Activated CD4-positive, alpha-beta memory T cell treated with anti-CD3 and anti-CD28 coated beads for 36 hours (primary cell): Measurements from ENCODE around the gene SH3PXD2A. TPM values are rescaled to one million over a fixed set of nuclear protein-coding genes. Genes with fewer than 3 reads are reported as not detected.
"Not testable (repeated sequence)": the region's sequence is repeated elsewhere in the genome, so short reads cannot be mapped to it uniquely, and the experiment has no call there.

Experiments used
- CTCF ChIA-PET: fragments of 350-600 bp; sonication (Branson Sonifier 250); formaldehyde crosslinking; loops from one replicate; lab custom pipeline; 2021; ENCODE audit warnings: antibody characterized with exemption, inconsistent platforms; lab: Charles Lee
- POLR2A ChIA-PET: fragments of 350-600 bp; sonication (Branson Sonifier 250); formaldehyde crosslinking; loops from one replicate; lab custom pipeline; 2021; ENCODE audit warnings: antibody characterized with exemption; lab: Charles Lee
- DNase-seq: peaks from one replicate; pipeline ENCODE4 v3.0.0-alpha.2; 2020
- H3K27ac Mint-ChIP-seq: one replicate; pipeline ENCODE4 v1.8.0; 2021; ENCODE audit warnings: mixed read lengths
- H3K27me3 Mint-ChIP-seq: one replicate; pipeline ENCODE4 v1.8.0; 2021; ENCODE audit warnings: mixed read lengths
- H3K36me3 Mint-ChIP-seq: one replicate; pipeline ENCODE4 v1.8.0; 2021; ENCODE audit warnings: mixed read lengths
- H3K4me1 Mint-ChIP-seq: one replicate; pipeline ENCODE4 v1.8.0; 2021; ENCODE audit warnings: low read depth, mixed read lengths
- H3K4me3 Mint-ChIP-seq: one replicate; pipeline ENCODE4 v1.8.0; 2021; ENCODE audit warnings: mild to moderate bottlenecking, mixed read lengths
- H3K9me3 Mint-ChIP-seq: one replicate; pipeline ENCODE4 v1.8.0; 2021; ENCODE audit warnings: mixed read lengths
- intact Hi-C: fragments of 100-400 bp; cut with micrococcal nuclease; formaldehyde crosslinking; loops from one replicate; pipeline ENCODE4 v1.15.1; 2023
- total RNA-seq, 2 experiments: library from RNA; stranded (reverse); gene quantifications; one replicate each; pipeline ENCODE4 v1.2.3, GENCODE V29; 2021

SH3PXD2A gene
- total RNA-seq, 2 experiments from 2014 or later, result 10.0 to 10.3 TPM

DNA sequence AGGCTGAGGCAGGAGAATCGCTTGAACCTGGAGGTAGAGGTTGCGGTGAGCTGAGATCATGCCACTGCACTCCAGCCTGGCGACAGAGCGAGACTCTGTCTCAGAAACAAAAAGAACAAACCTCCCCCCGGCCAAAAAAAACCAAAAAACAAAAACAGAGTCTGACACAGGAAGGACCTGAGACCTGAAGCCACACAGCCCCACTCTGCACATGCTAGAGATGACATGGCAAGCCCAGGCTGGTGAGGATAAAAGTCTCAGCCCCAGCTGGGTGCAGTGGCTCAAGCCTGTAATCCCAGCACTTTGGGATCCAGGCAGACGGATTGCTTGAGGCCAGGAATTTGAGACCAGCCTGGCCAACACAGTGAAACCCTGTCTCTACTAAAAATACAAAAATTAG is 222.5 kb downstream of the SH3PXD2A start:
- DNase-seq, H3K4me1 Mint-ChIP-seq, intact Hi-C loops, H3K9me3 Mint-ChIP-seq, POLR2A ChIA-PET, H3K27me3 Mint-ChIP-seq, H3K4me3 Mint-ChIP-seq, H3K27ac Mint-ChIP-seq, H3K36me3 Mint-ChIP-seq: not testable (repeated sequence)
- CTCF ChIA-PET, result interaction anchor here (1.1 kb wide), 1 partner anchor 33 kb away, joined by 3 read pairs; no protein-coding TSS in a partner anchor

DNA sequence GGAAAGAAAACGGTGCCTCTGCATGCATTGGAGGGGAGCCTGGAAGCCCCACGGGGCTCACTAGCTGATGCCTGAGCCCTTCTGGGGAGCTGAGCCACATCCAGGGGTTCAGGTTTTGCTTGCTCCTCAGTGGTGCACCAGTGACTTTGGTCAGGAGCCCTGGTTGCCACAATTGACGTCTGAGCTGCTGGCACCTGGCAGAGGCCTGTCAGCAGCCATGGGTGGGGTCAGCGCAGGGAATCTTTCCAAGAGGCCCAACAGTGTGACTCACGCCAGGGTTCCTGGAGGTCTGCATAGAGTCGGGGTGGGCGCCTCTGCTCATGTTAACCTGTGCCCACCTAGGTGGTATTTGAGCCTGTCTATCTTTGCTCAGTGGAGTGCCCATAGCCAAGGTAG is 223.1 kb downstream of the SH3PXD2A start:
- Mint-ChIP-seq H3K4me3 (no peak overlapping the region), H3K9me3 (no peaks in the 10 kb centered on the region), H3K27ac (no peak overlapping the region), H3K36me3 (no peaks in the 10 kb centered on the region), H3K4me1 (no peaks in the 10 kb centered on the region), H3K27me3 (no peaks in the 10 kb centered on the region)
- intact Hi-C loops, result no loop called here
- CTCF ChIA-PET, result no interaction called here
- POLR2A ChIA-PET, result no interaction called here
- no peak for DNase-seq

DNA sequence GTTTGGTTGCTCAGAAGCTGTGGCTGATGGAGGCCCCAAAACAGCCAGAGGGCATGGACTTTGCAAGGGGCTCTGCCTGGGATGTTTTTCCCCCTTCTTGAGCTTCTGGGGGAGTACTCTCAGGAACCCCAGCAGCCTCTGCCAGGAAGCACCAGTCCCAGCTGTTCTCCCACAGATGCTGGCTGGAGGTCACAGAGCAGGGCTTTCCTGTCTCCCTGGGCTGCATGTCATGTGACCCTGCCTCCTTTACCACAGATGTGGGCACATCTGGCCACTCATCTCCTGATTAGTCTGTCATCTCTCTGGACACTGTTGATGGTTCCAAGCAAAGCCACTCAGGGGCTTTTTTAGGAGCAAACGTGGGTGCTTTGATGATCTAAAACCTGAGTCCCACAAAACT is 225.2 kb downstream of the SH3PXD2A start:
- no peaks in the 10 kb centered on the region for H3K36me3 Mint-ChIP-seq
- no peak for DNase-seq
- H3K27ac Mint-ChIP-seq, result no peak overlapping the region
- CTCF ChIA-PET, result no interaction called here
- H3K9me3 Mint-ChIP-seq, result no peaks in the 10 kb centered on the region
- H3K4me1 Mint-ChIP-seq, result no peaks in the 10 kb centered on the region
- no peaks in the 10 kb centered on the region for H3K27me3 Mint-ChIP-seq
- POLR2A ChIA-PET, result no interaction called here
- intact Hi-C loops, result no loop called here
- H3K4me3 Mint-ChIP-seq, result no peak overlapping the region

DNA sequence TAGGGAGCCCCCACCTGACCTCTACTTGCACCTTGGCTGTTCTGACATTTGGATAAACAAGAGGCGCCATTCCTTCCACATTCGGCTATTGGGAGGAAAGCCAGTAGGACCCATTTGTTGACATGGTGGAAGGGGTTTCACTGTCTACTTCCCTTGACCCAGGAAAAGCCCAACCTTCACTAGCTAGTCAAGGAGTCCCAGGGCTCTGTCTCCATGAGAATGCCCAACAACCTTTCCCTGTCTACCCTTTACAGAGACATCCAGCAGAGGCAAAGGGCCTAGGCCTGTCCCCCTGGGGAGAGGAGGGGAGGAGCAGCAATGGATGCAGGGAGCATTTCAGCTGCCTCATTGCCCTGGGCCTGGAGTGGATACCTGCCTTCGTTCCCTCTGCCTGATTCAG is 225.8 kb downstream of the SH3PXD2A start:
- Mint-ChIP-seq H3K27me3 (no peaks in the 10 kb centered on the region), H3K4me1 (no peaks in the 10 kb centered on the region), H3K27ac (no peak overlapping the region), H3K9me3 (no peaks in the 10 kb centered on the region), H3K4me3 (no peak overlapping the region), H3K36me3 (no peaks in the 10 kb centered on the region)
- CTCF ChIA-PET, result interaction anchor here (1.0 kb wide), 1 partner anchor 11 kb away, joined by 3 read pairs; no protein-coding TSS in a partner anchor
- intact Hi-C loops, result no loop called here
- POLR2A ChIA-PET, result no interaction called here
- no peak for DNase-seq

DNA sequence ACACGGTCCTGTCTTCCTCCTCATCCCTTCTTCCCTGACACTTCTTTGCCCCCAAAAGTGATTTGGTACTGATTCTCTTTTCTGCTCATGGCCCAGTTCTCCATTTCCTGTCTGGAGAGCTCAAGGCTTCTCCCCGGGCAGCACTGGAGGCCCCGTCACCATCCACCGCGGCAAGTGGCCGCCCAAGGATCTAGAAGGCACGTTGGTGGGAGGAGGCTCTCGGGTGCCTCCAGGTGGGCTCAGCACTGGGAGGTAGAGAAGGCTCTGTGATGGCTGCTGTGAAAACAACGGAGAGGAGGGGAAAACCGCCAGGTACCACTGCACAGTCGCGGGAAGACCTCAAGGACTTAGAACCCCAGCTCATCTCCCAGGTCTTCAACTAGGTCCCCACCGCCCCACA is 227.5 kb downstream of the SH3PXD2A start:
- intact Hi-C loops, result no loop called here
- H3K36me3 Mint-ChIP-seq, result no peaks in the 10 kb centered on the region
- H3K9me3 Mint-ChIP-seq, result no peaks in the 10 kb centered on the region
- no peaks in the 10 kb centered on the region for H3K27me3 Mint-ChIP-seq
- ChIA-PET CTCF (no interaction called here), POLR2A (no interaction called here)
- no peaks in the 10 kb centered on the region for H3K4me1 Mint-ChIP-seq
- H3K27ac Mint-ChIP-seq, result no peak overlapping the region
- no peak for DNase-seq
- no peak overlapping the region for H3K4me3 Mint-ChIP-seq

DNA sequence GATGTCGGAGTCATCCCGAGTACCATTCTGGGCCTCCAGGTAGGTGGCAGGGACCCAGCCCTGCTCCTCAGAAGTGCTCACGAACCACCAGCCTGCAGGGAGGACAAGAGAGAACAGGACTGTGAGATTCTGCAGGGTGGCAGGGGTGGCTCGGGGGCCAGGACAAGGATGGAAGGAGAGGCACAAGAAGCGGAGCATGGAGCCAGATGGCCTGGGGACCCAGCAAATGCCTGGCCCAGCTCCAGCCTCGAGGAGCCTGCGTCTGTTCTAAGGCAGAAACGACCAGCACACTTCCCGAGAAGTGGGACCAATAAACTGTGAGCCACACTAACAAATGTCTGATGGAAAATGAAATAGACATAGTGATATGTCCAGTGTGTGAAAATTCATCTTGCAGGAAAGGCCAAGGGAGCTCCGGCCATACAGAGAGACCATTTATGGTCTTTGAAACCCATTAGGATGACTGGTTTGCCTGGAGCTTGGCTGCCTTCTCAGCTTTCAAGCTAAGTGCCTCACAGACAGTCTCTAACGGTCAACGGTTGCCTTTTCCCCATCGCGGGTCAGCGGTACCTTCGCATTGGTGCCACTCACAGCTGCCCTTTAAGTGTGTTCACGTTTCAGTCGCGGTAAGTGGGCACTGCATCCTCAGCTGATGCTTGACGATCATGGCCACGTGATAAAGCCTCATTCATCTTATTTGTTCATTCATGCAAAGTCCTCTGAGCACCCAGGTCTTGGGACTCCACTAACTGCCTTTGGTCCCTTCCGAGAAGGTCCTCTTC is 228.1 kb downstream of the SH3PXD2A start:
- Mint-ChIP-seq H3K4me1 (no peaks in the 10 kb centered on the region), H3K9me3 (no peaks in the 10 kb centered on the region), H3K4me3 (no peak overlapping the region), H3K36me3 (no peaks in the 10 kb centered on the region), H3K27me3 (no peaks in the 10 kb centered on the region), H3K27ac (no peak overlapping the region)
- CTCF ChIA-PET, result no interaction called here
- no peak for DNase-seq
- intact Hi-C loops, result no loop called here
- POLR2A ChIA-PET, result no interaction called here

DNA sequence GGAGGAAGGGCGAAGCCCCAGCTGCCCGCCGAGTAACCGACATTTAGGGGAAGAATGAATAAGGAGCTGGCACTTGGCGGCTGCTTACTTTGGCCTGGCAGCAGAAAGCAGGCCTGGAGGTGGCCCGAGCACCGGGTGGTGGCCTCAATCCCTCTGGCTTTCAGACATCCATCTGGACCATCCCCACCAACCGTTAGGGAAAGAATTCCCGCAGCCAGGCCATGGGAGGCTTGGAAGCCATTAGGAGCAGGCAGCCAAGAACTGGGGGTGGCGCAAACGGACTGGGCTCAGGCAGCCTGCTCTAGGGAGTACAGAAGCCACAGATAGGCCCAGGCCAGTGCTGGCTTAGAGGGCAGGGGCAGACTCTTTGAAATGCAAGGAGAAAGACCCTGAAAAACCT is 229.2 kb downstream of the SH3PXD2A start:
- POLR2A ChIA-PET, result no interaction called here

DNA sequence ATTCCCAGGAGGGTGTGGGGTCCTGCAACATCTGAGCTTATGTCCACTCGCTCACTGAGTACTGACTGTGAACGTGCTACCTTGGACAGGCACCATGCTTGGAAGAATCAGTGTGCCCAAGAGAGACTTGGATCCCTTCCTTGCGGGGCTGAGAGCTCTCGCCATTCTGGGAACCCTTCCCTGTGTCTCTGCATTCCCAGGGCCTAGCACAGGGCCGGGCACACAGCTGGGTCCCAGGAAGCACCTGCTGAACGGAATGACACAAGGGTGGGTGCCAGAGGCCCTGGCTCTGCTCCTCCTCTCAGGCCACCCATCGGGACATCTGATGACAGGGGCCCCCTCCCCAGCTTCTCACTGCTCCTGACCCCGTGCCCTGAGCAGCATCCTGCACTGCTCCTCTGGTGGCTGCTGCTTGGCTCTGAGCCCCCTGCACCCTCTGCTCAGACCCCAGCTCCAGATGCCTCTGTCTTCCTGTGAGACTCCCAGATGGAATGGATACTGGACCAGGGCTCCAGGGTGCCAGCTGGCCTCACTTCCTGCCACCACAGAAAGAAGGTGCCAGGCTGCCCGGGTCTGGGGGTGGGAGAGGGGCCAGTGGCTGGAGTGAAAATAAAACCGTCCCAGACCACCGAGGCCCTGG is 232.3 kb downstream of the SH3PXD2A start:
- CTCF ChIA-PET, result no interaction called here
- Mint-ChIP-seq H3K9me3 (no peaks in the 10 kb centered on the region), H3K4me3 (no peak overlapping the region), H3K27me3 (no peaks in the 10 kb centered on the region), H3K27ac (no peak overlapping the region), H3K4me1 (no peaks in the 10 kb centered on the region), H3K36me3 (no peaks in the 10 kb centered on the region)
- no peak for DNase-seq
- POLR2A ChIA-PET, result no interaction called here
- intact Hi-C loops, result no loop called here

More for the DNA sequence above, 229.2 kb downstream of the SH3PXD2A start:
- Mint-ChIP-seq H3K36me3 (no peaks in the 10 kb centered on the region), H3K9me3 (no peaks in the 10 kb centered on the region), H3K4me1 (no peaks in the 10 kb centered on the region), H3K27me3 (no peaks in the 10 kb centered on the region), H3K27ac (no peak overlapping the region), H3K4me3 (no peak overlapping the region)
- intact Hi-C loops, result no loop called here
- no peak for DNase-seq
- CTCF ChIA-PET, result no interaction called here

DNA sequence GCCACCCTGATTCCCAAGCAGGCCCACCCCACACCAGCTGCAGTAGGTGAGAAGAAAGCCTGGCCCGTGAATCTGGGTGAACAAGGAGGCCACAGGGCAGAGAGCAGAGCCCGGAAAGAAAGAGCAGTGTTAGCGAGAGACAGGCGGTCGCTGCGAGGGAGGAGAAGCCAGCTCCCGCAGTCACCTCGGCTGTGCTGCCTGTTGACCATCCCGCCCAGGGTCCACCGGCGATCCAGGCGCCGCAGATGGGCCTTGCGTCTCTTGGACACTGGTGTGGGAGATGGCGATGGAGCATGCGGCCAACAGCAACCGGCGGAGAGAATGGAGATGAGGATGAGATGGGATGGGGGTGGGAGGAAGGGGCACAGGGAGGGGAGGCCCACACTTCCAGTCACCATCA is 233.1 kb downstream of the SH3PXD2A start:
- intact Hi-C loops, result no loop called here
- H3K36me3 Mint-ChIP-seq, result no peaks in the 10 kb centered on the region
- H3K9me3 Mint-ChIP-seq, result no peaks in the 10 kb centered on the region
- H3K4me1 Mint-ChIP-seq, result no peaks in the 10 kb centered on the region
- POLR2A ChIA-PET, result no interaction called here
- H3K27ac Mint-ChIP-seq, result no peak overlapping the region
- no peak for DNase-seq
- H3K27me3 Mint-ChIP-seq, result no peaks in the 10 kb centered on the region
- no peak overlapping the region for H3K4me3 Mint-ChIP-seq
- CTCF ChIA-PET, result interaction anchor here (1.2 kb wide), 1 partner anchor 17 kb away, joined by 5 read pairs; no protein-coding TSS in a partner anchor

DNA sequence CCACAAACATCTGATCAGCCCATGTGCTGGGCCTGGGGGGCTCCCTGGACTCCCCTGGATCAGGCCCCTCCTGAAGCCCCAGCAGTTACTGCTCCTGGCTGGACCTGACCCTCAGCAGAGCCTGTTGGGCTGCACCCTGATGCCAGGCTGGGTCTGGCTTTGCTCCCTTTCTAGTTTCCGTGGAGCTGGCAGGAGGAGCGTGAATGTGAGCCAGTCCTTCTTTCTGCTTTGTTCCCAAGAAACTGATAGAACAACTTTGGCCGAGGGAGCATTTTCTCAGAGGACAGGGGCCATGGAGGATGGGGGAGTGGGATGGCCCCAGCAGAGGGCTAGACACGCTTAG is 233.6 kb downstream of the SH3PXD2A start:
- H3K27ac Mint-ChIP-seq, result no peak overlapping the region
- H3K9me3 Mint-ChIP-seq, result no peaks in the 10 kb centered on the region
- POLR2A ChIA-PET, result interaction anchor here (1.6 kb wide), 1 partner anchor 46 kb away, joined by 3 read pairs; no protein-coding TSS in a partner anchor
- H3K27me3 Mint-ChIP-seq, result no peaks in the 10 kb centered on the region
- DNase-seq, result no peak
- no peaks in the 10 kb centered on the region for H3K4me1 Mint-ChIP-seq
- CTCF ChIA-PET, result interaction anchor here (1.2 kb wide), 1 partner anchor 17 kb away, joined by 5 read pairs; no protein-coding TSS in a partner anchor
- intact Hi-C loops, result no loop called here
- H3K4me3 Mint-ChIP-seq, result no peak overlapping the region
- no peaks in the 10 kb centered on the region for H3K36me3 Mint-ChIP-seq

DNA sequence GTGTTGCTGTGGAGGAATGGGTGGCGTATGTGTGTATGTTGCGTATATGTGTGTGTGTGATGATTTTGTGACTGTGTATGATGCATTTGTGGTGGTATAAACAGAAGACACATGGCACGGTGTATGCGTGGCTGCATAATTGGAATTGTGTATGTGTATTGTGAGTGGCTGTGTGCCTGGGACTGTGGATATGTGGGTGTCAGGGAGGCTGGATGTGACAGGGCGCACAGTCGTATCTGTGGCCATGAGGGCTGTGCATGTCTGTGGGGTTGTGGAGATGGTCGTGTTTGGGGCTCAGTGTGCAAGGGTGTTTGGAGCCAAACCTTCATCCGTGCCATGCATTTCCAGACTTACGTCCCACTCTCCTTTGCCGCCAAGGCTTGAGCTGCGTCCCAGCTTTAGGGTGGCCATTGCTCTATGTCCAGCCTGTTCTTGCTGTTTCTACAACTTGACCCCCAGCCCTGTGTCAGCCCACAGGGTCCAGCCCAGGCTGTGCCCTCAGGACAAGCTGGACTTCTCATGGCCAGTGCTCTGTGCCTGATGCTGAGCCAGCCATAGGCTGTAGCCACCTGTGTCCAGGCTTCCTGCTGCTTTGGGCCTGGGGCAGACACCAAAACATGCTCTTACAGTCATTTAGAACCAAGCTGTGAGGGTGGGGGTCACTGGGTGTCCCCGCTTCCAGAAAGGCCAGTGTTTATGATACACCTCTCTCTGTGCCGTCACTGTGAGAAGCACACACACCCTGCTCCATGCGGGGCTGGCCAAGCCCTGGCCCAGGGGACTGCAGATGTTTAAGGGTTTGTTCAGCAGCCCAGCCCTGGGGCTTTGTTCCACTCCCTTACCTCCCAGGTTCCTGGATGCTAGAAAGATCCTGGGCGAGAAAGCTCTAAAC is 234.2 kb downstream of the SH3PXD2A start:
- Mint-ChIP-seq H3K4me3 (no peak overlapping the region), H3K36me3 (no peaks in the 10 kb centered on the region), H3K9me3 (no peaks in the 10 kb centered on the region), H3K4me1 (no peaks in the 10 kb centered on the region), H3K27me3 (no peaks in the 10 kb centered on the region), H3K27ac (no peak overlapping the region)
- CTCF ChIA-PET, result interaction anchor here (1.2 kb wide), 1 partner anchor 16 kb away, joined by 5 read pairs; no protein-coding TSS in a partner anchor
- no peak for DNase-seq
- POLR2A ChIA-PET, result interaction anchor here (1.6 kb wide), 1 partner anchor 47 kb away, joined by 3 read pairs; no protein-coding TSS in a partner anchor
- intact Hi-C loops, result no loop called here

DNA sequence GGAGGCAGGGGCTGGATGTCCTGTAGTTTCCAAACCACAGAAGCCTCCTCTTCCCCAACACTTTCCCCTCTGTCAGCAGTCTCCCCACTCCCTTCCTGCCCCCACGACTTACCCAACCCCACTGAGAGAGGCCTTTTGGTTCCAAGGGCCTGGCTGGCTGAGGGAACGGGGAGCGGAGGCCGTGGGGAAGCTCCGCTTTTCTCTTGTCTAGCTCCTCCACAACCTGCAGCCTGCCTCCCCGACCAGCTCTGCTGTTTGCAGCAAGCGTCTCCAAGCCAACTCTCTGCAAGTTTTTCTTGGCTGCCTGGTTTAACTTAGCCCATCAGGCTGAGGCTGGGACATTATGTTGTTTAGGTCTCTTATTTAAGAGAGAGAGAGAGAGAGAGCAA is 235.0 kb downstream of the SH3PXD2A start:
- Mint-ChIP-seq H3K27ac (no peak overlapping the region), H3K36me3 (no peaks in the 10 kb centered on the region), H3K4me3 (no peak overlapping the region), H3K4me1 (no peaks in the 10 kb centered on the region), H3K9me3 (no peaks in the 10 kb centered on the region), H3K27me3 (no peaks in the 10 kb centered on the region)
- ChIA-PET CTCF (no interaction called here), POLR2A (interaction anchor here (0.6 to 1.6 kb wide), 2 partner anchors 47 to 923 kb away, joined by 3 read pairs; no protein-coding TSS in a partner anchor)
- DNase-seq, result no peak
- intact Hi-C loops, result no loop called here
